ENCODE results near the gene C17orf107.
"Not testable (repeated sequence)": the region's sequence is repeated elsewhere in the genome, so short reads cannot be mapped to it uniquely, and the experiment has no call there.

The C17orf107 gene

DNA sequence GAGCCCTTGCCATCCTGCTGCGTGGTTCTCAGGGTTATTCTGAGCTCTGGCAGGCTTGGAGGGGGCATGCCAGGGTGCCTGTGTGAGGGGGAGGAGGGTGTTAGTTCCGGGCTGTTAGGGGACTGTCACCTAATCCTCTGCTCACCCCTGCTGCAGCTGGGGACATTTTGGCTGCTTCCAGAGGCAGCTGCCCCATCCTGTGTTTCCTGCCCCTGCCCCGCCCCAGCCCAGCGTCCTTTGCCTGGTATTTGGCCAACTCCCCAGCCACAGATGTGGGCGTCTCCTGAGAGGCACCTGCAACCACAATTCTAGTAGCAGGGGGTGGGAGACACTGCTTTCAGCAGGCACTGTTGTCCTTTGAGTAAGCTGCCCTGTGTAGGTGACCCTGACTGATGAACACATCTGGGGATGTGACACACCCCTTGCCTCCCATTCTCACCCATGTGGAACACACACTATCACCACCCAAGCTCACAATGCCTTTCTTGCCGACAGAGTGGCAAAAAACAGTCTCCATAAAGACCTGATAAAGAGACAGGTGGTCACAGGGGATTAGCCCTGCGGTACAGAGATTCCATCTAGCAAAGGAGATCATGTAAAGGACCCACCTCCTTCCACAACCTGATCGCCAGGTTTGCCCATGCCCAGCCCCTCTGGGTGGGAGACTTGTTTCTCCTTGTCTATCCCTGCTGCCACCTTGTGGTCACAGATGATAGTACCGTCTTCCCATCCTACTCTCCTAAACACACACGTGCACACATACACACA is 3.9 kb downstream of the C17orf107 start, which contains the start of gene CHRNE:
Gene CHRNE (minus strand): TSS at position 48 of the 768 bp plus-strand sequence. CDS start 35 bp downstream, at position 13.
- DNase-seq (peak; percentile 70 to 75), ATAC-seq (peak; percentile 55)
- Mint-ChIP-seq H3K27ac (peak within 1 kb of the TSS; percentile 2 to 51), H3K9me3 (no peaks in the 10 kb centered on the region), H3K4me1 (peaks cover 52% of the 10 kb centered on the region), H3K27me3 (no peaks in the 10 kb centered on the region), H3K4me3 (peak within 1 kb of the TSS; percentile 53 to 71)

DNA sequence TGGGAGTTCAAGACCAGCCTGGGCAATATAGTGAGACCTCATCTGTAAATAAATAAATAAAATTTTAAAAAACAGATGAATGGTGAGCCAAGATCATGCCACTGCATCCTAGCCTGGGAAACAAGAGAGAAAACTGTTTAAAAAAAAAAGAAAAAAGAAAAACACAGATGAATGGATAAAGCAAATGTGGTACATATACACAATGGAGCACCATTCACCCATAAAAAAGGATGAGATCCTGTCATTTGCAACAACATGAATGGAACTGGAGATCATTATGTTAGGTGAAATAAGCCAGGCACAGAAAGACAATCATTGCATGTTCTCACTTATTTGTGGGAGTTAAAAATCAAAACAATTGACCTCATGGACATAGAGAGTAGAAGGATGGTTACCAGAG is 7.3 kb downstream of the C17orf107 start:
- not testable (repeated sequence) for H3K9me3 Mint-ChIP-seq, H3K27me3 Mint-ChIP-seq, ATAC-seq, H3K27ac Mint-ChIP-seq, DNase-seq, H3K4me3 Mint-ChIP-seq
- peaks cover 27% of the 10 kb centered on the region for H3K4me1 Mint-ChIP-seq

DNA sequence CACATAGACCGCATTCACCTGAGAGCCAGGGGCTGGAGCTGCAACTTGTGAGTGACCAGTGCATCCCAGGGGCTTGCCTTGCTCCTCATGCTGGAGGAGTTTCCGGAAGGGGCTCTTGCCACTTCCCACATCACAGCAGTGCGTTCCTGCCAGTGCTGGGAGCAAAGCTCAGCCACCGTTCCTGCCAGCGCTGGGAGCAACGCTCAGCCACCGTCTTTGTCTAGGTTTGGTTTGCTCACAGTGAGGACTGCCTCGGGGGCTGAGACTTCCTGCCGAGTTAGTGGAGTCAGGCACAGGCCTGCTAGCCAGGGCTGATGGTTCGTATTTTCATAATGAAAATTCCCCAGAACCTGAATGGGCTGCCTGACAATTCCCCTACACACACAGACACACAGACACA is 9.0 kb downstream of the C17orf107 start:
- DNase-seq (no peak), ATAC-seq (peak; percentile 3)
- H3K4me3 Mint-ChIP-seq, result no peak overlapping the region
- H3K4me1 Mint-ChIP-seq, result peaks cover 11% of the 10 kb centered on the region
- H3K27ac Mint-ChIP-seq, result no peak overlapping the region
- no peaks in the 10 kb centered on the region for H3K9me3 Mint-ChIP-seq
- no peaks in the 10 kb centered on the region for H3K27me3 Mint-ChIP-seq

DNA sequence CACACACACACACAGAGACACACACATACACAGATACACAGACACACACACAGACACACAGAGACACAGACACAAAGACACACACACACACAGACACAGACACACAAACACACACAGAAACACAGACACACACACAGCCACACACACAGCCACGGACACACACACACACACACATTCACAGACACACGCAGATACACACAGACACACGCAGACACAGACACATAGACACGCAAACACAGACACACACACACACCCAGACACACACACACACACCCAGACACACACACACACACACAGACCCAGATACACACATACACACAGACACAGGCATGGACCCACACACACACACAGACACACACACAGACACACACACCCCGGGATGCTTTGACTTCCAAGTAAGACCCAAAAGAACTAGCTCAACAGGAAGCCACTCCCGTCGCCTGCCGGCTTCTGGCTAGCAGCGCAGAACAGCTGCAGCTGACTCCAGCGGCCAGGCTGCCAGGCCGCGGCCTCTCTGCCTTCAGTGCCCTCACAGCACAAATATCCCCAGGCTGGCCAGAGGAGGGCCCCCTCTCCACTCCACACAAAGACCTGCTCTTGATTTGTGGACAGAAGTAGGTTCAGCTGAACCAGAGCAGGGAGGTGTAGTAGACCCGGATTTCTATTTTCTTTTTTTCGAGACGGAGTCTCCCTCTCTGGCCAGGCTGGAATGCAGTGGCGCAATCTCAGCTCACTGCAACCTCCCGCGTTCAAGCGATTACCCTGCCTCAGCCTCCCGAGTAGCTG is 9.6 kb downstream of the C17orf107 start:
- H3K9me3 Mint-ChIP-seq, result no peaks in the 10 kb centered on the region
- no peaks in the 10 kb centered on the region for H3K27me3 Mint-ChIP-seq
- DNase-seq (peak; percentile 77 to 83), ATAC-seq (peak; percentile 99)
- H3K4me3 Mint-ChIP-seq, result no peak overlapping the region
- no peak overlapping the region for H3K27ac Mint-ChIP-seq
- H3K4me1 Mint-ChIP-seq, result peaks cover 5% of the 10 kb centered on the region

DNA sequence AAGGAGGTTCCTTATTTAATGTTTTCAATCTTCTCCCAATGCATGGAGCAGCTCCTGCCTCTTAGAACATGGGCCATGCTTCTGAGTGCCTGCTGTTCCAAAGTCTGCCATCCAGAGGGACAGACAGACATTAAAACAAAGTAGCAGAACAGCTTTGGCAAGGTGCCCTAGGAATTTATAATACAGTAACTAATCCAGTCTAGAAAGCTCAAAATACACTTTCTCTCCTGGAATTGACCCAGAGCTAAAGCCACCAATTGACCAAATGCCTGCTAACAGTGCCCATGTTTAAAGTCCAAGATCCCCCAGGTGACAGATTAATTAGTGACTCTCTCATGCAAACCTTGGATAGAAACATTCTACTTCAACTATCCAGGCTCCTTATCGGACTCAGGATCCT is 14.7 kb downstream of the C17orf107 start:
- DNase-seq (no peak), ATAC-seq (no peak)
- no peak overlapping the region for H3K27ac Mint-ChIP-seq
- H3K4me1 Mint-ChIP-seq, result no peaks in the 10 kb centered on the region
- H3K27me3 Mint-ChIP-seq, result no peaks in the 10 kb centered on the region
- H3K4me3 Mint-ChIP-seq, result no peak overlapping the region
- H3K9me3 Mint-ChIP-seq, result no peaks in the 10 kb centered on the region

DNA sequence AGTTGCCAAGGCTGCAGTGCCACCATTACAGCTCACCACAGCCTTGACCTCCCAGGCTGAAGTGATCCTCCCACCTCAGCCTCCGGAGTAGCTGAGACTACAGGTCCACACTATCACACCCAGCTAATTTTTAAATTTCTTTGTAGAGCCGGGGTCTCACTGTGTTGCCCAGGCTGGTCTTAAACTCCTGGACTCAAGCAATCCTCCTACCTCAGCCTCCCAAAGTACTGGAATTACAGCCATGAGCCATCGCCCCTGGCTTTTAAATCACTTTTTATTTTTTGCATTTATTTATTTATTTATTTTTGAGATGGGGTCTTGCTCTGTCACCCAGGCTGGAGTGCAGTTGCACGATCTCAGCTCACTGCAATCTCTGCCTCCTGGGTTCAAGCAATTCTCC is 15.2 kb downstream of the C17orf107 start:
- H3K27ac Mint-ChIP-seq, H3K4me3 Mint-ChIP-seq, H3K27me3 Mint-ChIP-seq, H3K9me3 Mint-ChIP-seq, H3K4me1 Mint-ChIP-seq, ATAC-seq, DNase-seq: not testable (repeated sequence)

DNA sequence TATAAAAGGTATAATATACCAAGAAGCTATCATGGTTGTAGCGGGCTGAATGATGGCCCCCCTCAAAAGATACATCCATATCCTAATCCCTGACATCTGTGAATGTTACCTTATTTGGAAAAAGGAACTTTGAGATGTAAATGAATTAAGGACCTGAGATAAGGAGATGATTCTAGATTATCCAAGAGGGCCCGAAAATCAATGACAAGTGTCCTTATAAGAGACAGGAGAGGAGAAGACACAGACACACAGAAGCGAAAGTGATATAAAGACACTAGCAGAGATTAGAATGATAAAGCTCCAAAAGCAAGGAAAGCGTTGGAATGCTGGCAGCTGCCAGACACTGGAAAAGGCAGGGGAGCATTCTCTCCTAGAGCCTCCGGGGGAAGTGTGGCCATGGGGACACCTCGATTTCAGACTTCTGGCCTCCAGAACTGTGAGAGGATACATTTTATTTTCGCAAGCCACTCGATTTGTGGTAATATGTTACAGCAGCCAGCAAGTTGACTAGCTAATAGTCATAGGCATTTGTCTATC is 20.2 kb downstream of the C17orf107 start:
- H3K4me1 Mint-ChIP-seq, result no peaks in the 10 kb centered on the region
- ATAC-seq (no peak), DNase-seq (no peak)
- H3K27ac Mint-ChIP-seq, result no peak overlapping the region
- H3K9me3 Mint-ChIP-seq, result no peaks in the 10 kb centered on the region
- H3K4me3 Mint-ChIP-seq, result no peak overlapping the region
- H3K27me3 Mint-ChIP-seq, result no peaks in the 10 kb centered on the region

DNA sequence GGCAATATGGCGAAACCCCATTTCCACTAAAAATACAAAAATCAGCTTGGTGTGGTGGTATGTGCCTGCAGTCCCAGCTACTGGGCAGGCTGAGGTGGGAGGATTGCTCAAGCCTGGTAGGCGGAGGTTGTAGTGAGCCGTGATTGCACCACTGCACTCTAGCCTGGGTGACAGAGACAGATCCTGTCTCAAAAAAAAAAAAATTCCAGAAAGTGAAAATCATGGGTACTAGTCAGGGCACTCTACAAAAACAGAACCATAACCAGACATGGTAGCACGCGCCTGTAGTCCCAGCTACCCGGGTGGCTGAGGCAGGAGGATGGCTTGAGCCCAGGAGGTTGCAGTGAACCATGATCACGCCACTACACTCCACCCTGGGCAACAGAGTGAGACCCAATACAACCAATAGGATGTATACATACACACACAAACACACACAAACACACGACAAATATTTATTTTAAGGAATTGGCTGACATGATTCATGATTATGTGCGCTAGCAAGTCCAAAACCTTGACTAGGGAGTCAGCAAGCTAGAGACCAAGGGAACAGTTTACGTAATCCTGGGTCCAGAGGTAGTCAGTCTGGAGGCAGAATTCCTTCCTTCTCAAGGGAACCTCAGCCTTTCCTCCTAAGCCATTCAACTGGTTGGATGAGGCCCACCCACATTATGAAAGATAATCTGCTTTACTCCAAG is 21.2 kb downstream of the C17orf107 start:
- Mint-ChIP-seq H3K9me3 (no peaks in the 10 kb centered on the region), H3K4me3 (no peak overlapping the region), H3K27me3 (no peaks in the 10 kb centered on the region), H3K4me1 (no peaks in the 10 kb centered on the region), H3K27ac (no peak overlapping the region)
- DNase-seq (no peak), ATAC-seq (no peak)

DNA sequence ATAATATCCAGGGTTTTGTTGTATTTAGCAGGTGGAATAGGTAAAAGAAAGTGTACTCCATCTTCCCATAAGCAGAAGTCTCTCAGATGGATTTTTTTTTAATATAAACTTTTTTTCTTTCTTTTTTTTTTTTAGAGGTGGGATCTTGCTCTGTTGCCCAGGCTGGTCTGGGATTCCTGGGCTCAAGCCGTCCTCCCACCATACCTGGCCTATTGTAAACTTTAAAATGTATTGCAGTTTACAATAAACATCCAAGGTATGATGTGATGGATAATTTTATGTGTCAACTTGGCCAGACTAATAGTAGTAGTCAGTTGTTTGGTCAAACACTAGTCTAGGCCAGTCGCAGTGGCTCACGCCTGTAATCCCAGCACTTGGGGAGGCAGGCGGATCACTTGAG is 22.0 kb downstream of the C17orf107 start:
- Mint-ChIP-seq H3K27ac (no peak overlapping the region), H3K4me1 (no peaks in the 10 kb centered on the region), H3K9me3 (no peaks in the 10 kb centered on the region), H3K4me3 (no peak overlapping the region), H3K27me3 (no peaks in the 10 kb centered on the region)
- DNase-seq (no peak), ATAC-seq (no peak)

DNA sequence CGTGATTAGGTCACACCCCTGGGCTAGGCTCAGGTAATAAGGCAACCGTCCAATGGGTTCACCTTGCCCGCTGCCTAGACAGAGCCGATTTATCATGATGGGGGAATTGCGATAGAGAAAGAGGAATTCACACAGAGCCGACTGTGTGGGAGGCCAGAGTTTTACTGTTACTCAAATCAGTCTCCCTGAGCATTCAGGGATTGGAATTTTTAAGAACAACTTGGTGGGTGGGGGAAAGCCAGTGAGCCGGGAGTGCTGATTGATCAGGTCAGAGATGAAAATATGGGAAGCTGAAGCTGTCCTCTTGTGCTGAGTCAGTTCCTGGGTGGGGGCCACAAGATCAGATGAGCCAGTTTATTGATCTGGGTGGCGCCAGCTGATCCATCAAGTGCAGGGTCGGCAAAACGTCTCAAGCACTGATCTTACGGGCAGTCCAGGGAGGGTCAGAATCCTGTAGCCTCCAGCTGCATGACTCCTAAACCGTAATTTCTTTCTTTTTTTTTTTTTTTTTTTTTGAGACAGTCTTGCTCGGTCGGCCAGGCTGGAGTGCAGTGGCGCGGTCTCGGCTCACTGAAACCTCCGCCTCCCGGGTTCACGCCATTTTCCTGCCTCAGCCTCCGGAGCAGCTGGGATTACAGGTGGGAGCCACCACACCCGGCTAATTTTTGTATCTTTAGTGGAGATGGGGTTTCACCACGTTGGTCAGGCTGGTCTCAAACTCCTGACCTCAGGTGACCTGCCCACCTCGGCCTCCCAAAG is 27.4 kb downstream of the C17orf107 start:
- not testable (repeated sequence) for H3K27me3 Mint-ChIP-seq, DNase-seq, H3K9me3 Mint-ChIP-seq, H3K4me1 Mint-ChIP-seq, ATAC-seq, H3K4me3 Mint-ChIP-seq
- H3K27ac Mint-ChIP-seq, result peak overlapping the region; percentile 50 to 86

DNA sequence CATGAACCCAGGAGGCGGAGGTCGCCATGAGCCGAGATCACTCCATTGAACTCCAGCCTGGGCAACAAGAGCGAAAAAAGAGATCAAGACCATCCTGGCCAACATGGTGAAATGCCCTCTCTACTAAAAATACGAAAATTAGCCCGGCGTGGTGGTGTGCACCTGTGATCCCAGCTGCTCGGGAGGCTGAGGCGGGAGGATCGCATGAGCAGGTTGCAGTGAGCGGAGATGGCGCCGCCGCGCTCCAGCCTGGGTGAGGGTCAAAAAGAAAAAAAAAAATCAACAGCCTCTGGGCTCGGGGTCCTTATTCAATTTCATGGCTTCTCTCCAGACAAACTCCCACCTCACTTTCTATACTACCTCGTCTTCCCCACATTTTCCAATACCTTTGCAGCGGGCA is 29.5 kb downstream of the C17orf107 start:
- Mint-ChIP-seq H3K27ac (no peak overlapping the region), H3K4me3 (no peak overlapping the region), H3K4me1 (peaks cover 22% of the 10 kb centered on the region), H3K9me3 (no peaks in the 10 kb centered on the region), H3K27me3 (peaks cover 13% of the 10 kb centered on the region)
- no peak for ATAC-seq
- no peak for DNase-seq

DNA sequence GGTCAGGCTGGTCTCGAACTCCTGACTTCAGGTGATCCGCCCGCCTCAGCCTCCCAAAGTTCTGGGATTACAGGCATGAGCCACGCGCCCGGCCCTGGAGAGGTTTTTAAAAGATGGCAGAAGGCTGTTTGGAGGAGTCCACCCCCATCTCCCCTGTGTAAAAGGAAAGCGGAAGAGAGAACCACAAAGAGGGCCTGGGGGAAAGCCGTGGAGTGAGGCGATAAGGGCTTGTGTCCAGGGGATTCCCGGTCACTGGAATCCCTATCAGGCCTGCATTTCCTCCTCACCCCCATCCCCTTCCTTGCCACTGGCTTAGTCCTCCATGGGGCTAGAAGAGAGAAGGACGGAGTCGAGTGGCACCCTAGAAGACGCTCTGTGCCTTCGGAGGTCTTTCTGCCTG is 32.6 kb downstream of the C17orf107 start, which contains the start of gene GP1BA:
Gene GP1BA (plus strand): TSS at position 315 of the 400 bp plus-strand sequence. CDS start 328 bp downstream, outside the sequence.
- Mint-ChIP-seq H3K27me3 (peaks cover 20% of the 10 kb centered on the region), H3K27ac (peak within 1 kb of the TSS; percentile 43 to 84), H3K4me1 (peaks cover 47% of the 10 kb centered on the region), H3K4me3 (no peak within 1 kb of the TSS), H3K9me3 (no peaks in the 10 kb centered on the region)
- DNase-seq (no peak), ATAC-seq (no peak)

DNA sequence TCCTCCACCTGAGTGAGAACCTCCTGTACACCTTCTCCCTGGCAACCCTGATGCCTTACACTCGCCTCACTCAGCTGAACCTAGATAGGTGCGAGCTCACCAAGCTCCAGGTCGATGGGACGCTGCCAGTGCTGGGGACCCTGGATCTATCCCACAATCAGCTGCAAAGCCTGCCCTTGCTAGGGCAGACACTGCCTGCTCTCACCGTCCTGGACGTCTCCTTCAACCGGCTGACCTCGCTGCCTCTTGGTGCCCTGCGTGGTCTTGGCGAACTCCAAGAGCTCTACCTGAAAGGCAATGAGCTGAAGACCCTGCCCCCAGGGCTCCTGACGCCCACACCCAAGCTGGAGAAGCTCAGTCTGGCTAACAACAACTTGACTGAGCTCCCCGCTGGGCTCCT is 33.4 kb downstream of the C17orf107 start:
- peaks cover 55% of the 10 kb centered on the region for H3K4me1 Mint-ChIP-seq
- H3K27me3 Mint-ChIP-seq, result peaks cover 20% of the 10 kb centered on the region
- ATAC-seq (no peak), DNase-seq (no peak)
- H3K27ac Mint-ChIP-seq, result no peak overlapping the region
- H3K4me3 Mint-ChIP-seq, result no peak overlapping the region
- H3K9me3 Mint-ChIP-seq, result no peaks in the 10 kb centered on the region

DNA sequence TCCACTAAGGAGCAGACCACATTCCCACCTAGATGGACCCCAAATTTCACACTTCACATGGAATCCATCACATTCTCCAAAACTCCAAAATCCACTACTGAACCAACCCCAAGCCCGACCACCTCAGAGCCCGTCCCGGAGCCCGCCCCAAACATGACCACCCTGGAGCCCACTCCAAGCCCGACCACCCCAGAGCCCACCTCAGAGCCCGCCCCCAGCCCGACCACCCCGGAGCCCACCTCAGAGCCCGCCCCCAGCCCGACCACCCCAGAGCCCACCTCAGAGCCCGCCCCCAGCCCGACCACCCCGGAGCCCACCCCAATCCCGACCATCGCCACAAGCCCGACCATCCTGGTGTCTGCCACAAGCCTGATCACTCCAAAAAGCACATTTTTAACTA is 34.3 kb downstream of the C17orf107 start:
- Mint-ChIP-seq H3K4me1 (peaks cover 64% of the 10 kb centered on the region), H3K27me3 (peaks cover 20% of the 10 kb centered on the region), H3K27ac (peak overlapping the region in 1 of 2 donors; percentile 60), H3K9me3 (no peaks in the 10 kb centered on the region), H3K4me3 (peak overlapping the region in 1 of 2 donors; percentile 54)
- ATAC-seq (peak; percentile 10), DNase-seq (no peak)
